ENCODE results near the gene TYMP. TPM values are rescaled to one million over a fixed set of nuclear protein-coding genes. Genes with fewer than 3 reads are reported as not detected.

The TYMP gene
- total RNA-seq (2014; rRNA removed; shearing (Covaris generic); ENCODE audit: low replicate concordance), result 22.1 and 22.2 TPM in 2 replicates

DNA sequence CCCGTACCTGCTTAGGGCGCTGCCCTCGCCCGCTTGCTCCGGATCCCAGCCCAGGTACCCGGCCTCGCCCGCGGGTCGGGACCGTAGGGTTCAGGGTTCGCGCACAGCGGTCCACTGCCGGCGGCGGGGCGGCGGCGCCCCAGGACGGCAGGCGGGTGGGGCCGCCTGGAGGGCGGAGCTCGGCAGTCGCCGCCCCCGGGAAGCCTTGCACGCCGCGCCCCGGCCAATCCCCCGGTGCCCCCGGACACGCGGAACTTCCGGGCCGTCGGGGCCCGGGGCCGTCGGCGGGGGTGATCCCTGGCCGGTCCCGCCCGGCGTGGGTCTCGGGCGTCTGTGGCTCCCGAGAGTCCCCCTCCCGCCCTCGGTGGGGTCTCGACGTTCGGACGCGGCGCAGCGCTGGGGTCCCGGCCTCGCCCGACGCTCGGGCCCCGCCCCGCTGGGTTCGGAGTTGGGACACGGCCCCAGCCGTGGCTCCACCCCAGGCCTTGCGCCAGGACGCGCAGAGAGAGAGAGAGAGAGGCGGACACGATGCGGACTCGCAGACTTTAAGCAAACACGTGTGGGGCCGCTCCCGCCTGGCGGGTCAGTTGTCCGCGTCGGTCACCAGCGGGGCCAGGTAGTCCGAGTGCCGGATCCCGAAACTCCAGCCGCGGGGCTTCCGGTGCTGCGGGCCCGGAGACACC, at the start of gene TYMP:
TYMP (minus strand) TSS at position 116 of the 683 bp plus-strand sequence. CDS start 303 bp downstream, outside the sequence.
- H3K27me3 ChIP-seq, result no peaks in the 10 kb centered on the region
- H3K36me3 ChIP-seq, result no peaks in the 10 kb centered on the region; the same call in none of the 2 replicates
- peak within 1 kb of the TSS; percentile 59 for H3K4me3 ChIP-seq
- peak; percentile 91 for DNase-seq
- no peaks in the 10 kb centered on the region for H3K9me3 ChIP-seq

- no peak for DNase-seq
- Histone ChIP-seq H3K36me3 (0 out of 2 replicates have a peak, but pooled peaks cover 6% of the 10 kb centered on the region), H3K27me3 (no peaks in the 10 kb centered on the region), H3K4me3 (no peak overlapping the region), H3K9me3 (no peaks in the 10 kb centered on the region)
These were observed 49.0 kb upstream of the TYMP start for GRCh38 chr22:50578776-50579310.

DNA sequence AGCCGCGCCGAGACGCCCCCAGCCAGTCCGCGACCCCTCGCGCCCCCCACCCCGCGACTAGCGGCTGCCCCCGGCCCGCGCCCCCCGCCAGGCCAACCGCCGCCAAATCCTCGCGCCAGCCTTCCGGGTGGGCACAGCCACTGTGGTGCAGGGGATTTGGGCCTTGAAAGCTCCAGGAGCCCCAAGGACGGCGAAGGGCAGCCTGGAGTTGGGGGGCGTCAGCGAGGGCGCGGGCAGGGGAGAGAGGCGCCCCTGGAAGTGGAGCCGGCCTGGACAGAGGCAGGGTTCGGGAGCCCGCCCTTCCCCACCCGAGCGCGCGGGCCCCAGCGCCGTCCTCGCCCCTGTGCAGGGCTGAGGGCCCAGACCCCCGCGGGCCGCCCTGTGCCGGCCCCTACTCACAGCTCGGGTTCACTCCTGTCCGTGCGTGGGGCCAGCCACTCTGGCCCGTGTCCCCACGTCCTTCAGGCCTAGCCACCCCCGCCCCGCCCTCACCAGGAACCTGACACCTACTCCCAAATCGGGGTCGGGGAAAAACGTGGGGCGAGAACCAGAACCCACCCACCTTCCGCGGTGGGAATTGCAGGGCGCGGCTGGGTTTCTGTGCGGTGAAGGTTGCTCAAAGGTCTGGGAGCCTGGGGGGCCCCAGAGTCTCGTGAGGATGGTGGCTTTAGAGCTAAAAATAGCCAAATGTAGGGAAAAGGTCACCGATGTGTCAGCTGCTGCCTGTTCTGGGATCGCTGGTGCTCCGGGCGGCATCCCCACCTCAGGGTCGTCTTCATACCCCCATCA, 48.4 kb upstream of the TYMP start, which contains the start of gene CPT1B:
CPT1B (minus strand) TSS at position 441 of the 789 bp plus-strand sequence. CDS start 512 bp downstream, outside the sequence.
- 0 out of 2 replicates have a peak, but pooled peaks cover 6% of the 10 kb centered on the region for H3K36me3 ChIP-seq
- no peaks in the 10 kb centered on the region for H3K27me3 ChIP-seq
- no peak within 1 kb of the TSS for H3K4me3 ChIP-seq
- no peak for DNase-seq
- no peaks in the 10 kb centered on the region for H3K9me3 ChIP-seq

- H3K9me3 ChIP-seq, result no peaks in the 10 kb centered on the region
- no peak overlapping the region for H3K4me3 ChIP-seq
- DNase-seq, result no peak
- no peaks in the 10 kb centered on the region for H3K27me3 ChIP-seq
- 0 out of 2 replicates have a peak, but pooled peaks cover 6% of the 10 kb centered on the region for H3K36me3 ChIP-seq
These were observed 47.8 kb upstream of the TYMP start for GRCh38 chr22:50577697-50577986.

DNA sequence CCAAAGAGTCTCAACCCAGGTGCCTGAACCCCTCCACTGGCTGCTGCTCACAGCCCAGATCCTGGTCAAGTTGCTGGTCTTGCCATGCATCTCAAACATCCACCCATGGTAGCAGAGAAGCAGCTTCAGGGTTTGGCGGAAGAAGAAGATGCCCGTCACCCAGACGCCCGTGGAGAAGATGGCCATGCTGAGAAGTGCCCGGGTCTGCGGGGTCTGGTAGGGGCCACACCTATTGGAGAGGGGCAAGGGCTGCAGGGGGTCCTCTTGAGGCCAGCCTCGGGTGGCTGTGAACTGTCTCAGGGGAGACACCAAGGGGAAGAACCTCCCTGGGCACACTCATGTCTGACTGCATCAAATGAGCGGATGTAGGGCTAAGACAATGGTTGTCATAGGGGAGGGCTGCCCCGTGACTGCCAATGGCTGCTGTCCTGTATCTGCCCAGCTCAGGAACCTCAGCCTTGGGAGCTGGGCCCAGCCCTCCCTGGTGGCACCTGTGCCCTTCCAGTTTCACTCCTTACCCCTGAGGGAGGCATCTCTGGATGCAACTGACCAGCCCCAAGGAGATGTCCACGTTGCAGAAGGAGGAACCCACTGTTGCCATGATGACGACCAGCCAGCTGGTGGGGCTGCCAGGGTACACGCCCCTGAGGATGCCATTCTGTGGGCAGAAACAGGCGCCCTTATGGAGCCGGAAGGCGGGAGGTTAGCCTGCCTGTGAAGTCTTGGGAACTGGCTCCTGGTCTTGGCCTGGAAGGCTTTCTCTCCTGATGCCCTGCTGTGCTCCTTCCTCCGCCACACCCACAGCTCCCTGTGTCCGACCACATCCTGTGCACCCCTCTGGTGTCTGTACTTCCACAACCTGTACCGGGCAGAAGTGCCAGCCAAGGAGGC, 47.2 kb upstream of the TYMP start:
- H3K36me3 ChIP-seq, result 0 out of 2 replicates have a peak, but pooled peaks cover 6% of the 10 kb centered on the region
- DNase-seq, result no peak
- no peak overlapping the region for H3K4me3 ChIP-seq
- H3K9me3 ChIP-seq, result no peaks in the 10 kb centered on the region
- no peaks in the 10 kb centered on the region for H3K27me3 ChIP-seq

GRCh38 chr22:50576070-50576469, 46.3 kb upstream of the TYMP start:
- DNase-seq, result peak; percentile 10
- Histone ChIP-seq H3K27me3 (no peaks in the 10 kb centered on the region), H3K9me3 (no peaks in the 10 kb centered on the region), H3K36me3 (0 out of 2 replicates have a peak, but pooled peaks cover 6% of the 10 kb centered on the region), H3K4me3 (no peak overlapping the region)

- no peak overlapping the region for H3K4me3 ChIP-seq
- 0 out of 2 replicates have a peak, but pooled peaks cover 3% of the 10 kb centered on the region for H3K36me3 ChIP-seq
- H3K27me3 ChIP-seq, result no peaks in the 10 kb centered on the region
- no peak for DNase-seq
- no peaks in the 10 kb centered on the region for H3K9me3 ChIP-seq
These were observed 45.7 kb upstream of the TYMP start for GRCh38 chr22:50575426-50575941.

DNA sequence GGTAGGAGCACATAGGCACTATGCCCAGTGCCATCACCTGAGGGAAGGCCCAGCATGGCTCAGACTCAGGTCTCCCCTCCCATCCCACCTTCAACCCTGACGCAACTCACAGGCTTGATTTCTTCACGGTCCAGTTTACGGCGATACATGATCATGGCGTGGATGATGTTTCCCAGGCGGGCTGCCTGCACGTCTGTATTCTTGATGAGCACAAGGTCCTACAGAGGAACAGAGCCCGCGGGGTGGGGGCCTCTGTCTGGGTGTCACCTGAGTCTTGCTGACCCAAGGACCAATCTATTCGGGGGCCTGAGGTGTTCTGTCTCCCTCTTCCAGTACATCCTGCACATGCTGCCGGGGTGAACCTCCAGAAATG, 44.6 kb upstream of the TYMP start:
- Histone ChIP-seq H3K4me3 (no peak overlapping the region), H3K9me3 (no peaks in the 10 kb centered on the region), H3K27me3 (no peaks in the 10 kb centered on the region), H3K36me3 (no peaks in the 10 kb centered on the region)
- DNase-seq, result no peak

GRCh38 chr22:50573491-50574382, 43.9 kb upstream of the TYMP start:
- no peaks in the 10 kb centered on the region for H3K9me3 ChIP-seq
- no peak overlapping the region for H3K4me3 ChIP-seq
- no peaks in the 10 kb centered on the region for H3K27me3 ChIP-seq
- no peaks in the 10 kb centered on the region for H3K36me3 ChIP-seq
- no peak for DNase-seq

DNA sequence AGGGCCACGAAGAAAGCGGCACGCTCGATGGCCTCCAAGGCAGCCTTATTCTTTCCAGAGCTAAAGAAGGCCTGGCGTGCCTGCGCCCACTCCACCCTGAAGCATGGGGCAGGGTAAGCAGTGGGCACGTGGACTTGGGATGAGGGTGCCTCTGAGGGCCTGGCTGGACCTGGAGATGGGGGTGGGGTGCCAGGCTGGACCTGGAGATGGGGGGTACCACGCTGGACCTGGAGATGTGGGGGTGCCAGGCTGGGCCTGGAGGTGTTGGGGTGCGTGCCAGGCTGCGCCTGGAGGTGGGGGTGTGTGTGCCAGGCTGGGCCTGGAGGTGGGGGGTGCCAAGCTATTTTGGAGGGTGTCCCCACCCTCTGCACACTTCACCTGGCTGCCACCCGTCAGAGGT, 43.2 kb upstream of the TYMP start:
- H3K27me3 ChIP-seq, result no peaks in the 10 kb centered on the region
- no peak for DNase-seq
- H3K4me3 ChIP-seq, result no peak overlapping the region
- H3K36me3 ChIP-seq, result no peaks in the 10 kb centered on the region
- H3K9me3 ChIP-seq, result no peaks in the 10 kb centered on the region

- no peaks in the 10 kb centered on the region for H3K27me3 ChIP-seq
- no peaks in the 10 kb centered on the region for H3K36me3 ChIP-seq
- DNase-seq, result no peak
- no peak overlapping the region for H3K4me3 ChIP-seq
- H3K9me3 ChIP-seq, result no peaks in the 10 kb centered on the region
These were observed 41.7 kb upstream of the TYMP start for GRCh38 chr22:50571264-50572175.

- Histone ChIP-seq H3K36me3 (no peaks in the 10 kb centered on the region), H3K9me3 (no peaks in the 10 kb centered on the region), H3K4me3 (no peak overlapping the region), H3K27me3 (no peaks in the 10 kb centered on the region)
- no peak for DNase-seq
These were observed 41.0 kb upstream of the TYMP start for GRCh38 chr22:50570861-50571260.

- no peaks in the 10 kb centered on the region for H3K9me3 ChIP-seq
- no peaks in the 10 kb centered on the region for H3K27me3 ChIP-seq
- no peak overlapping the region for H3K4me3 ChIP-seq
- no peaks in the 10 kb centered on the region for H3K36me3 ChIP-seq
- DNase-seq, result no peak
These were observed 40.2 kb upstream of the TYMP start for GRCh38 chr22:50569896-50570535.

DNA sequence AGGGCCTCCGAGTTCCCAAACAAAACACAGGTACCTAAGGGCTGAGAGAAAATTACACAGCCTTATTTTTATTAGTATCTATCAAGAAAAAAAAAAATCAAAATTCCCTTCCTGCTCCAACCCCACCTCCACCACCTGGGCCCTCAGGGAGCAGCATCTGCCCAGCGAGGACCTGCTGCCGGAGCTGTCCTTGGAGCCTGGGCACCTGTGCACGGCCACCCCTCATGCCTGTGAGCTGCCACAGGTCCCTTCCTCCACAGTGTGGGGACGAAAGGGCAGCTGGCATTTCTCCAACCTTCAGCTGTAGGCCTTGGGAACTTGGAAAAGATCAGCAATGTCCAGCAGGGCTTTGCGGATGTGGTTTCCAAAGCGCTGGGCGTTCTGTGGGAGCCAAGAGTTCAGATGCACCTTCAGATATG, 39.2 kb upstream of the TYMP start:
- no peaks in the 10 kb centered on the region for H3K36me3 ChIP-seq
- no peak overlapping the region for H3K4me3 ChIP-seq
- H3K9me3 ChIP-seq, result no peaks in the 10 kb centered on the region
- no peak for DNase-seq
- no peaks in the 10 kb centered on the region for H3K27me3 ChIP-seq

All from MG63 (cell line).